Central memory CD4-positive, alpha-beta T cell (primary cell): Measurements from ENCODE around the gene ZNF423.

Experiments used
- DNase-seq: peaks from one replicate; pipeline ENCODE4 v3.0.0; 2022

ZNF423 gene

GRCh38 chr16:49660626-49661025 lies 195.3 kb downstream of the ZNF423 start:
- no peak for DNase-seq

GRCh38 chr16:49659356-49659755 lies 196.6 kb downstream of the ZNF423 start:
- DNase-seq: no peak

GRCh38 chr16:49658531-49658930 lies 197.4 kb downstream of the ZNF423 start:
- no peak for DNase-seq

- no peak for DNase-seq
Measured at GRCh38 chr16:49657736-49658465, 198.0 kb downstream of the ZNF423 start.

GRCh38 chr16:49654425-49654824 lies 201.5 kb downstream of the ZNF423 start:
- DNase-seq: no peak

- no peak for DNase-seq
Measured at GRCh38 chr16:49653577-49653976, 202.3 kb downstream of the ZNF423 start.

GRCh38 chr16:49653173-49653570 lies 202.7 kb downstream of the ZNF423 start:
- DNase-seq: no peak

GRCh38 chr16:49652456-49653172 lies 203.3 kb downstream of the ZNF423 start:
- no peak for DNase-seq

- DNase-seq: no peak
Measured at GRCh38 chr16:49651996-49652395, 203.9 kb downstream of the ZNF423 start.

- no peak for DNase-seq
Measured at GRCh38 chr16:49651226-49651625, 204.7 kb downstream of the ZNF423 start.

- no peak for DNase-seq
Measured at GRCh38 chr16:49650603-49651002, 205.3 kb downstream of the ZNF423 start.

- no peak for DNase-seq
Measured at GRCh38 chr16:49649013-49649765, 206.7 kb downstream of the ZNF423 start.

GRCh38 chr16:49647673-49648072 lies 208.2 kb downstream of the ZNF423 start:
- DNase-seq: no peak

- DNase-seq: no peak
Measured at GRCh38 chr16:49645263-49645662, 210.6 kb downstream of the ZNF423 start.

- DNase-seq: no peak
Measured at GRCh38 chr16:49644145-49644463, 211.8 kb downstream of the ZNF423 start.

- DNase-seq: no peak
Measured at GRCh38 chr16:49643429-49644144, 212.3 kb downstream of the ZNF423 start.

- no peak for DNase-seq
Measured at GRCh38 chr16:49641250-49641649, 214.7 kb downstream of the ZNF423 start.

- no peak for DNase-seq
Measured at GRCh38 chr16:49640581-49640980, 215.3 kb downstream of the ZNF423 start.

GRCh38 chr16:49639739-49640431 lies 216.0 kb downstream of the ZNF423 start:
- no peak for DNase-seq

GRCh38 chr16:49638673-49639610 lies 217.0 kb downstream of the ZNF423 start:
- no peak for DNase-seq

- no peak for DNase-seq
Measured at GRCh38 chr16:49637933-49638672, 217.8 kb downstream of the ZNF423 start.
